GM18868 (cell line): ENCODE measurements around the gene DNAH14.
"Not testable (repeated sequence)": the region's sequence is repeated elsewhere in the genome, so short reads cannot be mapped to it uniquely, and the experiment has no call there.

Experiments used
- ATAC-seq: cut with Tn5 transposase; IDR thresholded peaks from one replicate; pipeline ENCODE4 v1.9.1; 2021; ENCODE audit warnings: mild to moderate bottlenecking, moderate library complexity; ENCODE audit not compliant: unreplicated experiment

The DNAH14 gene

DNA sequence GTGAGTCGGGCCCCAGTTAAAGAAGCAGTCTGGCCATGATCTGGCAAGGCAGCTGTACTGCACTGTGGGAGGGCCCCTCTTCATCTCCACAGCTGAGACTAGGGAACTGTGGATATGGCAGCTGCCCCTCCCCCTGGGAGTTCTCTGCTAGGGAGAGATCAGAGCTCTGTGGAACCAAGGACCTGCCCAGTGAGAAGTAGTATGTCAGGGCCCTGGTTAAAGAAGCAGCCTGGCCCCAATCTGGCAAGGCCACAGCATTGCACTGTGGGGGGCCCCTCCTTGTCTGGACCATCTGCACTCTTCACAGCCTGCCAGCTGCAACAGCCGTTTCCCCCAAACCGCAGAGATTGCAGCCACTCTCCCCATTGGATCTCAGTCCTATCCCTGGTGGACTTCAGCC is 208.5 kb downstream of the DNAH14 start:
- ATAC-seq, result no peak

DNA sequence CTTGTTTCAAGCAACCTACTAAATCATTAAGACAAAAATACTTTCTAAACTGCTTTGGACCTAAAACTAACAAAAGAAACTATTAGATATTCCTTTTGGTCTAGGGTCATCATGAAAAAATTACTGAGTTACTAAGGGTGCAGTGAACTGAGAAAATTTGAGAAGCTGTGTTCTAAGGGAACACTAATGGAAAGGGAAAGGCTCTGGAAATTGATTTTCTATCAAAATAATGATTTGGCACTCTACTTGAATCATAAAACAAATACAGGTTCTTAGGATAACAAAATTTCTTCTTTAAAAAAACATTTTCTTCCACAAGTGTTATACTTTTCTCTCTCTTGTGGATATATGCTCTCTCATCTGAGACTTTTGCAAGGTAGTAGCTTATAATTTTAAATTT is 213.5 kb downstream of the DNAH14 start:
- ATAC-seq, result no peak

DNA sequence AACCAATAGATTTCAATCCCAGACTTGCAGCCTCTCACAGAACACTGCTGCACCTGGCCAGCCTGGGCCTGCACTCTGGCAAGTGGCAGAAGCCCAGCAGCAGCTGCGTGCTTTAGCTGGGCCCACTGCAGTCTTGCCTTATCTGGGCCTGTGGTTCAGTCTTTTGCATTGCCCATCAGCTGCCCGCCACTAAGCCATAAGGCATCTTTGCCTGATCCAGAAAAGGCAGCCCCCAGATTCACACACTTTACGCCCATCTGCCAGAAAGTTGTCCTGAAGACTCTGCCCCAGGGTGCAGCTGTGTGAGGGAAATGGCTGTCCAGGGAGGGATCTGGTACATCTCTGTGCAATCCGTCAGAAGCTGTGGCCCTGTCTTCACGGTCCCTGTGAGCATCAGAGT is 217.0 kb downstream of the DNAH14 start:
- ATAC-seq, result no peak

DNA sequence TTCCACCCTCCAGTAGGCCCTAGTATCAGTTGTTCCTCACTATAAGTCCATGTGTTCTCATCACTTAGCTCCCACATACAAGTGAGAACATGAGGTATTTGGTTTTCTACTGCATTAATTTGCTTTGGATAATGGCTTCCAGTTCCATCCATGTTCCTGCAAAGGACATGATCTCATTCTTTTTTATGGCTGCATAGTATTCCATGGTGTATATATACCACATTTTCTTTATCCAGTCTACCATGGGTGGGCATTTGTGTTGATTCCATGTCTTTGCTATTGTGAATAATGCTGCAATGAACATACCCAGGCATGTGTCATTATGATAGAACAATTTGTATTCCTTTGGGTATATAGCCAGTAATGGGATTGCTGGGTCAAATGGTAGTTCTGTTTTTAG is 218.3 kb downstream of the DNAH14 start:
- ATAC-seq, result not testable (repeated sequence)

DNA sequence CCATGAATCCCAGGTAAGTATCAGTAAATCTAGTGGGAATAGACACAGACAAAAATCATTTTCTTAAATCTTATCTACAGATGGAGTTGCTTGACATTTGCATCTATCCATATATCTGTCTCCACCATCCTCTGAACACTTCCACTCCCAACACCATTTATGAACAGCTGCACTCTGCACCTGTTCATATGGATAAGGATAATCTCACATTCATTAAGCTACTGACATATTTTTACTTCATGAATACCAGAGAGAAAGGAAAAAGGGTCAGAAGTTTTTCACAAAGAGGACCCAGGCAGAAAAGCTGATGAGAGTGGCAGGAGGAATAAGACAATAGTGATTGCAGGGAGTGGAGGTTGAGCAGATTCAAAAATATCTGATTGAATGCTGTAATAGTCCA is 222.6 kb downstream of the DNAH14 start:
- no peak for ATAC-seq

GRCh38 chr1:225155555-225155954 is 226.1 kb downstream of the DNAH14 start:
- no peak for ATAC-seq

GRCh38 chr1:225156254-225156653 is 226.8 kb downstream of the DNAH14 start:
- no peak for ATAC-seq

GRCh38 chr1:225158291-225158690 is 228.8 kb downstream of the DNAH14 start:
- ATAC-seq, result no peak

- ATAC-seq, result no peak
Measured at GRCh38 chr1:225159793-225160192, 230.3 kb downstream of the DNAH14 start.

GRCh38 chr1:225177409-225177808 is 247.9 kb downstream of the DNAH14 start:
- ATAC-seq, result not testable (repeated sequence)

GRCh38 chr1:225179686-225180085 is 250.2 kb downstream of the DNAH14 start:
- no peak for ATAC-seq

DNA sequence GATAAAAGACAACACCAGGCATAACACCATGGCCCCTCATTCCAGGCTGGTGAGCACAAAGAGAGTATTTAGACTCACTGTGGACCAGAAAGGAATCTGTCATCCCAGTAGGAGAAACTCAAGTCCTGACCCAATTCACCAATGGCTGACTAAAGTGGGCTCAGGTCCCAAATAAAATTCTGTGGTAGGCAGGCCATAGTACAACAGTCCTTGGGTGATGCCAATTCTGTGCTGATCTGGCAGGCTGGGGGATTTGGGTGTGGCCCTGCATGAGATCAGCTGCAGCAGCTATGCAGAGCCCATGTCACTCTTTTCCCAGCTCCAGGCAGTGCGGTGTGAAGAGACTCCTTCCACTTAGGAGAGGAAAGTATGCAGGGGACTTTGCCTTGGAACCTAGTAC is 253.2 kb downstream of the DNAH14 start:
- ATAC-seq, result no peak

DNA sequence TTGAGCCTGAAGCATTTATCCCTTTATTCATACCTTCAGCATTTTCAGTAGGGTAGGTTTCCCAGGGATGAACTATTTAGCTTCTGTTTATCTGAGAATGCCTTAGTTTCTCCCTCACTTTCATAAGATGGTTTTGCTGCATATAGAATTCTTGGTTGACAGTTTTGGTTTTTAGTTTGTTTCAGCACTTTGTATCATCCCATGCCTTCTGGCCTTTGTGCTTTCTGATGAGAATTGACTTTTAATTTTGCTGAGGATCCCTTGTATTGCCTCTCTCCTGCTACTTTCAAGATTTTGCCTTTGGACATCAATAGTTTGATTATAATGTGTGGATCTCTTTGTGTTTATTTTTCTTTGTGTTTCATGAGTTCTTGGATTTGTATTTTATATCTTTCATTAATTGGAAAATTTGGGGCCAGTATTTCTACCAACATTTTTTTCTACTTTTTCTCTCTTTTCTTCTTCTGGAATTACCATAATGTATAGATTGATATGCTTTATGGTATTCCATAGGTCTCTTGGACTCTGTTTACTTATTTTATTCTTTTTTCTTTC is 261.8 kb downstream of the DNAH14 start:
- ATAC-seq, result no peak

DNA sequence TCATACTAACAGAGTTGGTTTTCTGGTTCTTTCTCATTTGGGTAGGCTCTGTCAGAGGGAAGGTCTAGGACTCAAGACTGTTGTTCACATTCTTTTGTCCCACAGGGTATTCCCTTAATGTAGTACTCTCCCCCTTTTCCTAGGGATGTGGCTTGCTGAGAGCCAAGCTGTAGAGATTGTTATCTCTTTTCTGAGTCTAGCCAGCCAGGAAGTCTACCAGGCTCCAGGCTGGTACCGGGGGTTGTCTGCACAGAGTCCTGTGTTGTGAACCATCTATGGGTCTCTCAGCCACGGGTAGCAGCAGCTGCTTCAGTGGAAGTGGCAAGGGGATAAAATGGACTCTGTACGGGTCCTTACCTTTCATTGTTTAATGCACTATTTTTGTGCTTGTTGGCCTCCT is 272.0 kb downstream of the DNAH14 start:
- ATAC-seq, result no peak

GRCh38 chr1:225207791-225208190 is 278.3 kb downstream of the DNAH14 start:
- ATAC-seq, result no peak

DNA sequence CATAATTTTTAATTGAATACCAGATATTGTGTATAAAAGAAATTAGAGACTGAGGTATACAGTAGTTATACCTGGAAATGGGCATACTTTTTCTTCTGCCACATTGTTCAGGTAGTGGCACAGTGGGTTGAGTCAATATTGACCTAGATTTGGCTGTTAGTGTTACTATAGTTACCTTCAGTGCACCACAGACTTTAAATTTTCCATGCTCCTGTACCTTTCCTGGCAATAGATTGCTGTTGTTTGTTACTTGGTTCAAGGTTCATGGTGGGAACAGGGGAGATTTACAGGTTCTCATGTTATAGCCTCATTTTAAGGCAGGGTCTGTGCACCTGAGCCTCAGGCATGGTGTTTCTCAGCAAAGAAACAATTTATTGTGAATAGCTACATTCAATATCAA is 279.7 kb downstream of the DNAH14 start:
- no peak for ATAC-seq

DNA sequence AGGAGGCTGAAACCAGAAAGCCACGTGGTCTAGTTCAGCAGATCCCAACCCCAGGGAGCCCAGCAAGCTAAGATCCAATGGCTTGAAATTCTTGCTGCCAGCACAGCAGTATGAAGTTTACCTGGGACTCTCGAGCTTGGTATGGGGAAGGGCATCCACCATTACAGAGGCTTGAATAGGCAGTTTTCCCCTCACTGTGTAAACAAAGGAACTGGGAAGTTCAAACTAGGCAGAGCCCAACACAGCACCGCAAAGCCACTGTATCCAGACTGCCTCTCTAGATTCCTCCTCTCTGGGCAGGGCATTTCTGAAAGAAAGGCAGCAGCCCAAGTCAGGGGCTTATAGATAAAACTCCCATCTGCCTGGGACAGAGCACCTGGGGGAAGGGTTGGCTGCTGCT is 280.7 kb downstream of the DNAH14 start:
- not testable (repeated sequence) for ATAC-seq

DNA sequence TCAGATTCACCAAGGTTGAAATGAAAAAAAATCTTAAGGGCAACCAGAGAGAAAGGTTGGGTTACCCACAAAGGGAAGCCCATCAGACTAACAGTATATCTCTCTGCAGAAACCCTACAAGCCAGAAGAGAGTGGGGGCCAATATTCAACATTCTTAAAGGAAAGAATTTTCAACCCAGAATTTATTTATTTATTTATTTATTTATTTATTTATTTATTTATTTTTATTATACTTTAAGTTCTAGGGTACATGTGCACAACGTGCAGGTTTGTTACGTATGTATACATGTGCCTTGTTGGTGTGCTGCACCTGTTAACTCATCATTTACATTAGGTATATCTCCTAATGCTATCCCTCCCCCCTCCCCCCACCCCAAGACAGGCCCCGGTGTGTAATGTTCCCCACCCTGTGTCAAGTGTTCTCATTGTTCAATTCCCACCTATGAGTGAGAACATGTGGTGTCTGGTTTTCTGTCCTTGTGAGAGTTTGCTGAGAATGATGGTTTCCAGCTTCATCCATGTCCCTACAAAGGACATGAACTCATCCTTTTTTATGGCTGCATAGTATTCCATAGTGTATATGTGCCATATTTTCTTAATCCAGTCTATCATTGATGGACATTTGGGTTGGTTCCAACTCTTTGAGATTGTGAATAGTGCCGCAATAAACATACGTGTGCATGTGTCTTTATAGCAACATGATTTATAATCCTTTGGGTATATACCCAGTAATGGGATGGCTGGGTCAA is 282.4 kb downstream of the DNAH14 start:
- ATAC-seq, result not testable (repeated sequence)

DNA sequence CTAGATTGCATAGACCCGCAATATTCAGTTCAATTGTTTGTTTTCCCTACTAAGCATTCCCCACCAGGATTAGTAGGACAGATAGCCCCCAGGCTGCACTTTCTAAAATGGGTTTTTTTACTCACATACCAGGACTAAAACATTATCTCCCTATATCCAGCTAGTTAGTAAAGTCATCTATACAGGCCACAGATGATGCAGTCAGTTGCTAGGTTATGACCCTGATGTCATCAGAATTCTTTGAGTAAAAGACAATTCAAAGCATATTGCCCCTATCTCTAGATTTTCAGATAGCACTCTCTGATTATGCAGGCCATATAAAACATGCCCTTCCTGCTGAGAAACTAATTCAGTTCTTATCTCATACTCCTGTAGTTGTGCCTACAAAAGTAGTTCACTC is 294.8 kb downstream of the DNAH14 start:
- ATAC-seq, result no peak

GRCh38 chr1:225225681-225226080 is 296.2 kb downstream of the DNAH14 start:
- no peak for ATAC-seq

DNA sequence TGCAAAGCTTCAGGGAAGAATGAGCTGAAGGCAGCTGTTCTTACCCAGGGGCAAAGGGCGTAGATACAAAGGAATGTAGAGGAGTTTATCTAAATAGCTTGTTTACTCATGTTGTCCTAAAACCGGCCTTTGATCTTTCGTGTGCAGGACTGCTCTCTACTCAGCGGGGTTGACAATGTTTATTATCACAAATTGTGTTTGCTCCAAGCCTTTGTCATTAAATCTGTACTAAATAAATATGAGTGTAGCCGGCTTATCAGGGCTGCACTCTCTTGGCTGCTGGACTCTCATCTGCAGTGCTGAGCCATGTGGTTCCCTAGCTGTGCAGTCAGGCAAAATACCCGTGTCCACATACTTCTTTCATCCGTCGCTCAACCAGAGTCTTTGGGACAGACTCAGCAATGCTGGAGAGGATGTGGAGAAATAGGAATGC is 299.4 kb downstream of the DNAH14 start:
- ATAC-seq, result no peak

GRCh38 chr1:225229429-225229828 is 300.0 kb downstream of the DNAH14 start:
- not testable (repeated sequence) for ATAC-seq

GRCh38 chr1:225230483-225230882 is 301.0 kb downstream of the DNAH14 start:
- no peak for ATAC-seq
